Measurements from ENCODE around the gene FCHO1.
A peak's percentile ranks its signal among the peaks of the same experiment; 100 is the strongest.
"Not testable (repeated sequence)": the region's sequence is repeated elsewhere in the genome, so short reads cannot be mapped to it uniquely, and the experiment has no call there.

Gene FCHO1

DNA sequence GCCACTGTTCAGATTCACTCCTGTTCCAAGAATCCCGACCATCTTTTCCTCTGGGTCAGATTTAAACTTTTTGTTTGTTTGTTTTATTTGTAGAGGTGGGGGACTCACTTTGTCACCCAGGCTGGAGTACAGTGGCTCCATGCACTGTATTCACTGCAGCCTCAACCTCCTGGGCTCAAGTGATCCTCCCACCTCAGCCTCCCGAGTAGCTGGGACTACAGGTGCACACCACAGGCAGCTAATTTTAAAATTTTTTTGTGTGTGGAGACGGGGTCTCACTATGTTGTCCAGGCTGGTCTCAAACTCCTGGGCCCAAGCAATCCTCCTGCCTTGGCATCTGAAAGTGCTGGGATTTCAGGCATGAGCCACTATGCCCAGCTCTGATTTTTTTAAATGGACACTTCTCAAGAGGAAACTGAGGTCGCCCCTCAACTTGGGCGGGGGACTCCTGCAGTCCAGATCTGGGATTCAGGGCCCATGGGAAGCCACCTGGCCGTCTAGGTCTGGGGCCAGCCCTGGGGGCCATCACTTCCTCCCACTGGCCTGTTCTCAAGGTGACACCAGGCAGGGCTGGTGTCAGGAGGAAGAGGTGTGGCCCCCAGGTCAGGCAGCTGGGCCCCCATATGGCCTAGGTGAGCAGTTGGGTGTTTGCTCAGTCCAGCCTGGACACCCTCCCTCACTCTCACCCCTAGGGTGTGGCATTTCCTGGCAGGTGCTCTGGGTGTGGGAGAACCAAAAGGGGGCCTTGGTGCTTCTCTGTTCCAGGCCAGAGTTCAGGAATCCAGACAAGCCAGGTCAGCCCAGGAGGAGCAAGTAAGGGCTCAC lies 44.9 kb downstream of the FCHO1 start:
- no peak for DNase-seq

DNA sequence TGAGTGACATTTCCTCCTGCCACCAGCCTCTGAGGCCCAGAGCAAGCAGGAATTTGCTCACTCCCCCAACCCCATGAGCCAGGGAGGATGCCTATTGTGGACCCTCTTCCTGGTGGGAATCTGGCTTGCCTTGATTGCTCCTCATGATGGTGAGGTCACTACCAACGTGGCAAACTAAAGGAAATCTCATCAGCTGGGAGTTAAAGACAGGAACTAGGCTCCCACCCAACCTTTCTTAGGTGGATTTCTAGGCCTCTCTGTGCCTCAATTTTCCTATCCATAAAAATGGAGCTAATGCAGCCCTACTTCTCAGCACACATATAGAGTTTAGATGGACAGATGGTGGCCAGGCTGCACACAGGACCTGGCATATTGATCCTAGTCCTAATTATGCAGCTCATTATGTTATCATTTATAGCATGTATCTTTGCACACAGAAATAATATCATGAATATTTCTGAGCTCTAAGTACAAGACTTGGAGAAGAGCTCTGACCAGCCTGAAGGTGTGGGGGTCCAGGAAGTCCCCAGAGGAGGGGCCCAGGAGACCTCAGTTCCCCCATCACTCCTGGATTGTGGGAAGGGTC lies 45.7 kb downstream of the FCHO1 start:
- no peak for DNase-seq

DNA sequence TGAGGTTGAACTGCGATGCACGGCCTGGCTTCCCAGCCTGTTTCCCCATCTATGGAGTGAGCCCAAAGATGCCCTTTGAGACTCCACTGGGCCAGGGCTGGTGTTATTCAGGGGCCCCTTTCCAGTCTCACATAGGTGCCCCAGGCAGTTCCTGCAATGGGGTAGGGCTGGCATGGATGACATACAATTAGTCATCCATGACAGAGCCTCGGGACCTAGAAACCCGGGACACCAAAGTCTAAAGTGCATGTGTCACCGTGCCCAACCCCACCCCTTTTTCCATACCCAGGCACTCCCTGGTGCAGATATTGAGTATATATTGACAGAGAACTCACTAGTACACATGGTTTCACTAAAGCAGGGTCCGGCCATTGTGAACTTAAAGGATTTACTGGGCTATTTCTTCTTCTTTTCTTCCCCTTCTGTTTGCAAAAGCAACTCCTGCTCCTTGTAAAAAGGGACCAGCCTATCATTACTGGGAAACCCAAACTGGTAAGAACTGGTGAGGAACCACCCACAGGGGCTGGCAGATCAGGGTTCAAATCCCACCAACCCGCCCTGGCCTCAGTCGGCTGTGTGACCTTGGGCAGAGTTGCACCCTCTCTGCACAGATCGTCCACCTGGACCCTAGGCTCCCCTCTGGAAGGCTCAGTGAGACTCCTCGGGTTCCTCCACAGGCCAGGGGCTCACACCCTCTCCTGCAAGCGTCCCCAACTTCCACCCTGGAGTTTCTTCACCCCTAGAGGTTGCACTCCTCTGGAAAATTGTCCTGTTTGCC lies 46.3 kb downstream of the FCHO1 start:
- peak; percentile 78 for DNase-seq

DNA sequence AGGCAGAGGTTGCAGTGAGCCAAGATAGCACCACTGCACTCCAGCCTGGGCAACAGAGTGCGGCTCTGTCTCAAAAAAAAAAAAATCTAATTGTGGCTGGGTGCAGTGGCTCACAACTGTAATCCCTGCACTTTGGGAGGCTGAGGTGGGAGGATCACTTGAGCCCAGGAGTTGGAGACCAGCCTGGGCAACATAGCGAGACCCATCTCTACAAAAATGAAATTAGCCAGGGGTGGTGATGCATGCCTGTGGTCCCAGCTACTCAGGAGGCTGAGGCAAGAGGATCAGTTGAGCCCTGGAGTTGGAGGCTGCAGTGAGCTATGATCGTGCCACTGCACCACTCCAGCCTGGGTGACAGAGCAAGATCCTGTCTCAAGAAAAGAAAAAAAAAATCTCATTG lies 47.3 kb downstream of the FCHO1 start:
- DNase-seq: not testable (repeated sequence)

DNA sequence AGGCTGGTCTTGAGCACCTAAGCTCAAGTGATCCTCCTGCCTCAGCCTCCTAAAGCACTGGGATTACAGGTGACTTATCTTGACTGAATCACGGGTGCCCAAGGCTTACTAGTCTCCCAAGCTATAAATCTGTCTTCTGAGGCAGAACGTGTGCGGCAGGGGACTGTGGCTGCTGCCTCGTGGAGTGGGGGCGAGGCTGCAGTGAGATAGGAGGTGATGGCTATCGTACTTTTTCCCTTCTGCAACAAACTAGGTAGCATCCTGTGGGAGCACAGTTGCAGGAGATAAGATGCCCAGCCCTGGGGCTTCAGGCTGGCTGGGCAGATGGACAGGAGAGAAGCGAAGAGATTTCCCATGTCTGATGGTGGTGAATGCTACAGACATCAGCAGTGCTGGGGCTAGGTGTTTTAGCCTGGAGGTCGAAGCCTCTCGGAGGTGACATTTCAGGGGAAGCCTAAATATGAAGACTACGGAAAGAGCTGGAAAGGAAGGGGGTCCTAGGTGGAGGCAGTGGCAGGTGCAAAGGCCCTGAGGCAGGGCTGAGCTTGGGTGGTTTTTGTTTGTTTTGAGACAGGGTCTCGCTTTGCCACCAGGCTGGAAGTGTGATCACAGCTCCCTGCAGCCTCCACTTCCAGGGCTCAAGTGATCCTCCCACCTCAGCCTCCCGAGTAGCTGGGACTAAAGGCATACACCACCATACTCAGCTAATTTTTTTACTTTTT lies 51.0 kb downstream of the FCHO1 start:
- DNase-seq: no peak

DNA sequence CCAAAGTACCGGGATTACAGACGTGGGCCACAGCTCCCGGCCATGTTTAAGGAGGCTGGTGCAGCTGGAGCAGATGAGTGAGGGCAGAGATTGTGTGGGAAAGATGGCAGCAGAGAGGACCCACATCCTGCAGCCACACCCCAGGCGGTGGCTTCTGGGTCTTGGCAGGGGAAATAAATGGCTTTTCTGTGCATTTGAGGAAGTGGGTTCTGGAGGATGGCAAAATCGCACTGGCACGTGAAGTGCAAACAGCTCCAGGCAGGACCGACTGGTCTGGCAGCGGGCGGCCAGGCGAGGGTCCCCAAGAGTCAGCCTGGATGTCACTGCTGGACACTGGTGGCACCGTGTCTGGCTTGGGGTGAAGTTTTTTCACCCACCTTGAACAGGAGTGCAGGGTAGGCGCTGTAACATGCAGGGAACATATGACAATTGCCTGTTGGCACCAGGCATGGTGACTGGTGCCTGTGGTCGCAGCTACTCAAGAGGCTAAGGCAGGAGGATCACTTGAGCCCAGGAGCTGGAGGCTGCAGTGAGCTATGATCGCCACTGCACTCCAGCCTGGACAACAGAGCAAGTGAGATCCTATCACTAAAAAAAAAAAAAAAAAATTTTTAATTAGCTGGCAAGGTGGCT lies 52.1 kb downstream of the FCHO1 start:
- DNase-seq: no peak

DNA sequence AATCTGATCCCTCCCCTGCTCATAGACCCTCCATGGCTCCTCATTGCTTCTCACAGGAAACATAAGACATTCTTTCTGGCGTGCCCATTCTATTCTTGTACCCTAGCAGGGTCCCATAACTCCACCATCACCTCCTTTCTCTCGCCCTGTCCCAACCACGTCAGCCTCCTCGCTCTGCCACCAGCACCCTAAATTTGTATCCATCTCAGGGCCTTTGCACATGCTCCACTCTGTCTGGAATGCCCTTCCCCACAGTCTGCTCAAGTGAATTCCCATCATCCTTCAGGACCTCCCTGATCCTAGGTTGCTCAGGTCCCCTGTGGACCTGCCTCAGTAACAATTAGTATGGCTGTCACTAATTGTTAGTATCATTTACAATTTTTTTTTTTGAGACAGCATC lies 54.1 kb downstream of the FCHO1 start:
- no peak for DNase-seq

DNA sequence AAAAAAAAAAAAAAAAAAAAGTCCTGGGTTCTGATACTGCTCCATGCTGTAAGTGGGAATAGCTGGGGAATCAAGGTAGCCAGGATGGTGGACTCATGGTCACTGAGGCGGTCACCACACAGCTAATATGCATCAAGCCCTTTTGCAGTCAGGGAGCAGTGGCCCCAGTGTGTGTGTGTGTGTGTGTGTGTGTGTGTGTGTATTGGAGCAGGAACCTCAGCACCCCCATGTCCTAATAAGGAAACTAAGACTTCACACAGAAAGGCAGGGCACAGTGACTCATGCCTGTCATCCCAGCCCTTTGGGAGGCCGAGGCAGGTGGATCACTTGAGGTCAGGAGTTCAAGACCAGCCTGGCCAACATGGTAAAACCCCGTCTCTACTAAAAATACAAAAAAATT lies 55.7 kb downstream of the FCHO1 start:
- DNase-seq: no peak

DNA sequence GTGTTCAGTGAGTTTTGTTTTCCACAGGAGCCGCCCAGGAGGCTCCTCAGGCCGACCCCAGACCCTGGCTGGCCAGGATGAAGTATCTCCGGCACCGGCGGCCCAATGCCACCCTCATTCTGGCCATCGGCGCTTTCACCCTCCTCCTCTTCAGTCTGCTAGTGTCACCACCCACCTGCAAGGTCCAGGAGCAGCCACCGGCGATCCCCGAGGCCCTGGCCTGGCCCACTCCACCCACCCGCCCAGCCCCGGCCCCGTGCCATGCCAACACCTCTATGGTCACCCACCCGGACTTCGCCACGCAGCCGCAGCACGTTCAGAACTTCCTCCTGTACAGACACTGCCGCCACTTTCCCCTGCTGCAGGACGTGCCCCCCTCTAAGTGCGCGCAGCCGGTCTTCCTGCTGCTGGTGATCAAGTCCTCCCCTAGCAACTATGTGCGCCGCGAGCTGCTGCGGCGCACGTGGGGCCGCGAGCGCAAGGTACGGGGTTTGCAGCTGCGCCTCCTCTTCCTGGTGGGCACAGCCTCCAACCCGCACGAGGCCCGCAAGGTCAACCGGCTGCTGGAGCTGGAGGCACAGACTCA lies 56.5 kb downstream of the FCHO1 start:
- DNase-seq: no peak

DNA sequence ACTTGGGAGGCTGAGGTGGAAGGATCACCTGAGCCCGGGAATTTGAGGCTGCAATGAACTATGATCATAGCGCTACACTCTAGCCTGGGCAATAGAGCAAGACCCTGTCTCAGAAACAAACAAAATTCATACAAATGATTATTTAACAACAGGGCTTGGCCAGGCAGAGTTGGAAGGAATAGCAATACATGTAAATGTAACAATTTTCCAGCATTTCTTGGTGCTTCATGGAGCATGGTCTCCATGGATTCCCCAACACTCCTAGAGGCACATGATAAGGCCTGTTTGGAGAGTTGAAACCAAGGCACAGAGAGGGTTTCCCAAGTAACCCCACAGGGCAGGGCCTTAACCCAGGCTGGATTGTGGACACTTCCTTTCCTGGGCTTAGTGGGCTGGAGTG lies 59.8 kb downstream of the FCHO1 start:
- no peak for DNase-seq

DNA sequence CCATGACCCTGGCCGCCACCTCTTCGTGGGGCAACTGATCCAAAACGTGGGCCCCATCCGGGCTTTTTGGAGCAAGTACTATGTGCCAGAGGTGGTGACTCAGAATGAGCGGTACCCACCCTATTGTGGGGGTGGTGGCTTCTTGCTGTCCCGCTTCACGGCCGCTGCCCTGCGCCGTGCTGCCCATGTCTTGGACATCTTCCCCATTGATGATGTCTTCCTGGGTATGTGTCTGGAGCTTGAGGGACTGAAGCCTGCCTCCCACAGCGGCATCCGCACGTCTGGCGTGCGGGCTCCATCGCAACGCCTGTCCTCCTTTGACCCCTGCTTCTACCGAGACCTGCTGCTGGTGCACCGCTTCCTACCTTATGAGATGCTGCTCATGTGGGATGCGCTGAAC lies 60.4 kb downstream of the FCHO1 start:
- DNase-seq: no peak

DNA sequence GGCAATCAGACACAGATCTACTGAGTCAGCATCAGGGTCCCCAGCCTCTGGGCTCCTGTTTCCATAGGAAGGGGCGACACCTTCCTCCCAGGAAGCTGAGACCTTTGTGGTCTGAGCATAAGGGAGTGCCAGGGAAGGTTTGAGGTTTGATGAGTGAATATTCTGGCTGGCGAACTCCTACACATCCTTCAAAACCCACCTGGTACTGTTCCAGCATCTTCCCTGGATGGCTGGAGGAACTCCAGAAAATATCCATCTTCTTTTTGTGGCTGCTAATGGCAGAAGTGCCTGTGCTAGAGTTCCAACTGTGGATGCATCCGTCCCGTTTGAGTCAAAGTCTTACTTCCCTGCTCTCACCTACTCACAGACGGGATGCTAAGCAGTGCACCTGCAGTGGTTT lies 60.8 kb downstream of the FCHO1 start:
- DNase-seq: no peak

DNA sequence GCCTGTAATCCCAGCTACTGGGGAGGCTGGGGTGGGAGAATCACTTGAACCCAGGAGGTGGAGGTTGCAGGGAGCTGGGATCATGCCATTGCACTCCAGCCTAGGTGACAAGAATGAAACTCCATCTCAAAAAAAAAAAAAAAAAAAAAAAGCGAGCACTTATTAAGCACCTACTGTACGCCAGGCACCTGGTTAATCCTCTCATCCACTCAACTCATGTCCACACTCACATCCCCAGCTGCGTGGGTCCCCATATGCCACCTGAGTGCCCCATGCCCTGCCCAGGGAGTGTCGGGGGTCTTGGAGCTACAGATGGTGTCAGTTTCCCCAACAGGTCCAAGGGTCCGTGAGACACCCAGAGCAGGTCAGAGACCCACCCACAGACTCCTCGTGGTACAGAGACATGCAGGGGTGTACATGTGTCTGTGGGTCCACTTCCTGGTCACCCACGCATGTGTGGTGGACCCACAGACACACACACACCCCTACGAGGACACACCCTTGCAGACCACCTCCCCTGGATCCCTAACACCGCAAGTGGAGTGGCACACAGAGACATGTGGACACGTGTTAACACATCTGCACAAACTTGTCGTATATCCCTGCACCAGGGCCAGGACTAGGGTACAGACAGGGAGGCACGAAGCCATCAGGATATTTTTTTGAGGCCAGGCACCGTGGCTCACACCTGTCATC lies 66.5 kb downstream of the FCHO1 start:
- DNase-seq: no peak

DNA sequence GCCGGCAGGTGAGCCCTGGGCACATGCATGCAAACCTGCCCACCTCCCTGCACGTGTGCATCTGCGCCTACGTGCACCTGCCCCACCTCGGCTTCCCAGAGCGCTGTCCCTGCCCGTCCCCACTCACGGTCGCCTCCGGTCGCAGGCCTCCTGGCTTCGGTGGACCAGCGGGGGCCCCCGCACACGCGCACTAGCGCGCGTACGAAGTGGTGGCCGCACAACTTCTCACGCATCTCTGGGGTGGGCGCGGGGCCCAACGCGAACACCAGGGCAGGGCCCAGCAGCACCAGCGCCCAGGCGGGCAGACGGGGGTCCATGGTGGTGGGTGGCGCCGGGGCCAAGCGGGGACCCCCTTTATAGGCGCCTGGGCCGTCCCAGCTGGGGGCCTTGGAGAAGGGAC lies 69.9 kb downstream of the FCHO1 start, which contains the start of gene INSL3:
INSL3 (minus strand) TSS at position 330 of the 400 bp plus-strand sequence; CDS start at position 317, 13 bp downstream.
- DNase-seq: no peak

DNA sequence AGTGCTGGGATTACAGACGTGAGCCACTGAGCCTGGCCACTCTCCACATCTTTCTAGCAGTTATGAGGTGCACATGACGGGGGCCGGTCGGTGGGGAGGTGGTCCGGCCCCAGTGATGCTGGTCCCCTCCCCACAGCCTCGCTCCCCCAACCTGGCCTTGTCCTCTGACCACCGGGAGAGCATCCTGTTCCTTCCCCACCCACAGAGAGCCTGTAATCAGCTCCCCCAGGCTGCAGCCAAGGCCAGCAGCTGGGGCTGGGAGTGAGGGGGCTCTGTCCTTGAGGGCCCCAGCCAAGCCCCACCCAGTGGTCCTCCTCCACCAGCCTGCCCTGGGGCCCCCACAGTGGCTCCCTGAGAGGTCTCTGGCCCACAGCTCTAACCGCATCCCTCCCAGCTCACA lies 73.1 kb downstream of the FCHO1 start:
- no peak for DNase-seq

DNA sequence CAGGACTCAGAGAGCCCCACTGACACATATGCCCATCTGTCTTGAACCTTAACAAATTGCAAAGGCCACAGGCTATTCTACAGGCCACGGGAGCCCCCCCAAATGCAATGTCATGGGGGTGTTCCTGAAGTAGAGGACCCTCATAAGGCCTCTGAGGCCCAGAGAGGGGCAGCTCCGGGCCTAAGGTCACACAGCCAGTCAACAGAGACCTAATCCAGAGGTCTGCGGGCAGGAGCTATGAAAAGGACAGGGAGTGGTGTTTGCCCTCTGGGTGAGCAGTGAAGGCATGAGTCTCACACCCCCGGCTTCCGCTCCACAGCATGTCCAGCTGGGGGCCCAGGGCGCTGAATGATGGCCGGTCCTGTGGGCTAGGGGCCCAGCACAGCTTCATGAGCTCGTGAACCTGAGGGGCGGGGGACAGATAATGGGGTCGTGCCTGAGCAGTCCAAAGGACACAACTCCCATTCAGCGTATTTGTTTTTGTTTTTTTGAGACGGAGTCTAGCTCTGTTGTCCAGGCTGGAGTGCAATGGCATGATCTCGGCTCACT lies 75.3 kb downstream of the FCHO1 start:
- no peak for DNase-seq

DNA sequence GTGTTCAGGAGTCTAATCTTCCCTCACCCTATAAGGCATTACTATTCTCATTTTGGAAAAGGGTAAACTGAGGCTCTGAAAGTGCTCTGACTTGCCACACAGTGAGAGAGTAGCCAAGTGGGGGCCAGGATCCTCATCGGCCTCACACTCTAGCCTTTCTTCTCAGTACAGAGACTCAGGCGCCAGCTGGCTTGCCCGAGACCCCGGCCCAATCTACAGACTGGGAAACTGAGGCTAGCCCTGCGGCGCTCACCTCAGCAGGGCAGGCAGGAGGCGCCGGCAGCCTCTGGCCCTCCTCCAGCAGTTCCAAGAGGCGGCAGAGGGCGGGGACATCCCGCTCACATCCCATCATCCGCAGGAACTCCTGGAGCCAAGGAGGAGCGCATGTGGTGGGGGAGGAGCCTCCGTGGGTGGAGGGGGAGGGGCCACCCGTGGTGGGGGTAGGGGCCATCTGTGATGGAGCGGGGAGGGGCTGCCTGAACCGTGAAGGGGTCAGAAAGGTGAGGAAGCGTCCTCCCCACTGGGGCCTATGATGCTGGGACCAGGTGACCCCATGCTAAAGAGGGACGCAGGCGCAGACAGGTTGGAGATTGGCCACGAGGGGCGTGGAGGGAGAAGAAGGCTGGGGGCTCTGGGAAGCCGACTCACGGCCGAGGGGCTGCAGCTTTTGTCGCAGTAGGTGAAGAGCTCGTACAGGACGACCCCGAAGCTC lies 78.7 kb downstream of the FCHO1 start:
- peak; percentile 81 for DNase-seq

DNA sequence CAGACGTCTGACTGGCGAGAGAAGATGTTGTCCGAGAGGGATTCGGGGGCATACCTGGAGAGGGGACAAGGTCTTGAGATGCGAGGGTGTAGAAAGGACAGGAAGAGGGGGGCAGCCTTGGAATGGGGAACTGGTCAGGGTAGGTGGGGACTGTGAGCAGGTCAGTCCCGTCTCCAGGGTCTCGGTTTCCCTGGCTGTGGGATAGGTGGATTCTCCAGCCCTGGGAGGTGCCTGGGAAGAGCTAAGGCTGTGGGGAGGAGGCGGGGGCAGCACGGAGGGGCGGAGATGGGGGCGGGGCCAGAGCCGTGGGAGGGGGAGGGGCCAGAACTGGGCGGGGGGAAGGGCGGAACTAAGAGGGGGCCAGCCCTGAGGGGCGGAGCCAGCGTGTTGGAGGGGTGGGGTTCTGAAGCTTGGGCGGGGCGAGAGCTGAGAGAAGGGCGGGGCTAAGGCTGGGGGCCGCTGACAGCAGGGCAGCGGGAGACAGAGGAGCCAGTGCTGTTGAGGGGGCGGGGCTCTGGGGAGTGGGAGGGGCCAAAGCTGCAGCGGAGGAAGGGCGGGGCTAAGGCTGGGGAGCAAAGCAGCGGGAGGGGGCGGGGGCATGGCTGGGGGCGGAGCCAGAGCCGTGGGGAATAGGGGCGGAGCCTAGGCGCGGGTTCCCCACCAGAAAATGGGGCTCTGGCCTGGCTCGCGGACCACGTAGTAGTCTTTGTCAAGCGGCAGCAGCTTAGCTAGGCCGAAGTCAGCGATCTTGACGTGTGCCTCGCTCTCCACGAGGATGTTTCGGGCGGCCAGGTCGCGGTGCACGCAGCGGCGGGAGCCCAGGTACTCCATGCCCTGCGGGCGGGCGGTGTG lies 79.5 kb downstream of the FCHO1 start:
- DNase-seq: peak; percentile 95

DNA sequence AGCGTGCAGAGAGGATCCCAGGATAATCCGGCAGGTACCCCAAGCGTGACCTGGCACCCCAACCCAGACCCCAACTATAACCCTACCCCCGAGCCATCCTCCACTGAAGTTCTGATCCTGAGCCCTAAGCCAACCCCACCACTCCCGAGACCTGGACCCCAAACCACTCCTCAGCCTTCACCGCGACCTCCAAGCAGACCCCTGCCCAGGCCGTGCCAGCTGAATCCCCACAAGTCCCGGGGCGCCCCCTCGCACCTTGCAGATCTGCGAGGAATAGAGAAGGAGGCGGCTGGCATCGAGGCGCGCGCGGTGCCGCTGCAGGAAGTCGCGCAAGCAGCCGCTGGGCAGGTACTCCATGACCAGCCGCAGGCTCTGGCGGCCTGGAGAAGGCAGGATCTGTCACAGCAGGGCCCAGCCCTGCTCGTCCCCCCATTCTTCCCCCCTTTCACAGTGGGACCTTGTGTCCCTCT lies 80.2 kb downstream of the FCHO1 start:
- no peak for DNase-seq
